Fibroblast of the aortic adventitia (primary cell): ENCODE results near the gene ADGRG3. TPM values are rescaled to one million over a fixed set of nuclear protein-coding genes. Genes with fewer than 3 reads are reported as not detected.
"Not testable (repeated sequence)": the region's sequence is repeated elsewhere in the genome, so short reads cannot be mapped to it uniquely, and the experiment has no call there.

Source experiments
- DNase-seq: peaks from one replicate; pipeline ENCODE4 v3.0.0-alpha.2; 2010; ENCODE audit warnings: low read depth
- H3K4me3 ChIP-seq: 2 replicates; pipeline ENCODE4 v1.5.1; 2011; ENCODE audit warnings: low read depth, mild to moderate bottlenecking, control low read depth, low read length, moderate library complexity
- total RNA-seq: library from RNA; depleted of rRNA; stranded (reverse); fragments of >200 nt; gene quantifications from 2 replicates; pipeline ENCODE4 v1.2.3, GENCODE V29; 2012; ENCODE audit warnings: low replicate concordance
- TF ChIP-seq, protein P1 (sequence below): IDR thresholded peaks from 2 replicates; pipeline ENCODE4 v1.5.1; 2011; ENCODE audit warnings: mild to moderate bottlenecking, low read length, control low read depth, inconsistent platforms; ENCODE audit not compliant: insufficient read depth

The ADGRG3 gene
- total RNA-seq, 1 donor = not detected

DNA sequence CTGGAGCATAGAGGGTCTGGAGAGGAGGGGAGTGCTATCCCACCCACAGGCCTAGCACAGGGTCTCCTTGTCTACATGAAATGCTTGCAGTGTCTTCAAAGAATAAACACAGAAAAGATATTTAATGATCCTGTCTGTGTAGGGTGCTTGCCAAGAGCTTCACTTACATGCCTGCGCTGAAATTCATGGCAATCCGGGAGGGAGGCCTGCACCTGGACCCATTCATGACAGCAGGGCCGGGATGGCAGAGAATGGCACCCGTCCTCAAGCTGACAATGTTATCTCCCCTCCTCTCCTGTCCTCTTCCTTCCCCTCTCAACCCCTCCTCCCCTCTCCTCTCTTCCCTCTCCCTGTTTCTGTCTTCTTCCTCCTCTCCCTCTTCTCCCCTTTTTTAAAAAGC is 2.1 kb downstream of the ADGRG3 start:
- TF ChIP-seq, protein P1, sequence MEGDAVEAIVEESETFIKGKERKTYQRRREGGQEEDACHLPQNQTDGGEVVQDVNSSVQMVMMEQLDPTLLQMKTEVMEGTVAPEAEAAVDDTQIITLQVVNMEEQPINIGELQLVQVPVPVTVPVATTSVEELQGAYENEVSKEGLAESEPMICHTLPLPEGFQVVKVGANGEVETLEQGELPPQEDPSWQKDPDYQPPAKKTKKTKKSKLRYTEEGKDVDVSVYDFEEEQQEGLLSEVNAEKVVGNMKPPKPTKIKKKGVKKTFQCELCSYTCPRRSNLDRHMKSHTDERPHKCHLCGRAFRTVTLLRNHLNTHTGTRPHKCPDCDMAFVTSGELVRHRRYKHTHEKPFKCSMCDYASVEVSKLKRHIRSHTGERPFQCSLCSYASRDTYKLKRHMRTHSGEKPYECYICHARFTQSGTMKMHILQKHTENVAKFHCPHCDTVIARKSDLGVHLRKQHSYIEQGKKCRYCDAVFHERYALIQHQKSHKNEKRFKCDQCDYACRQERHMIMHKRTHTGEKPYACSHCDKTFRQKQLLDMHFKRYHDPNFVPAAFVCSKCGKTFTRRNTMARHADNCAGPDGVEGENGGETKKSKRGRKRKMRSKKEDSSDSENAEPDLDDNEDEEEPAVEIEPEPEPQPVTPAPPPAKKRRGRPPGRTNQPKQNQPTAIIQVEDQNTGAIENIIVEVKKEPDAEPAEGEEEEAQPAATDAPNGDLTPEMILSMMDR = no peak
- DNase-seq = no peak
- H3K4me3 ChIP-seq = no peak overlapping the region

DNA sequence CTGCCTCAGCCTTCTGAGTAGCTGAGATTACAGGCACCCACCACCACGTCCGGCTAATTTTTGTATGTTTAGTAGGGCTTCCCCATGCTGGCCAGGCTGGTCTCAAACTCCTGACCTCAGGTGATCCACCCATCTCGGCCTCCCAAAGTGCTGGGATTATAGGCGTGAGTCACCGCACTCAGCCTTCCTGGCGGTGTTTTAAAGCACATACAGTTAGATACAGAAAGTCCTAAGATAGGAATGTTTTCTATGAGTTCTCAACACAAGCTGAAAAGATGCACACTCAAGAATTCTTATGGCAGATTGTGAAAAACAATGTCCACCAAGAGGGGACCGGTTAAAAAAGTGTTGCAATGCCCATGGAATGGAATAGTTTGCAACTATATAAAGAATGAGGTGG is 3.3 kb downstream of the ADGRG3 start:
- H3K4me3 ChIP-seq, DNase-seq: not testable (repeated sequence)

GRCh38 chr16:57672416-57672815 is 4.3 kb downstream of the ADGRG3 start:
- TF ChIP-seq, protein P1 = no peak
- DNase-seq = no peak
- H3K4me3 ChIP-seq = no peak overlapping the region

- TF ChIP-seq, protein P1 = no peak
- DNase-seq = no peak
- H3K4me3 ChIP-seq = no peak overlapping the region
Measured at GRCh38 chr16:57672824-57673223, 4.7 kb downstream of the ADGRG3 start.

DNA sequence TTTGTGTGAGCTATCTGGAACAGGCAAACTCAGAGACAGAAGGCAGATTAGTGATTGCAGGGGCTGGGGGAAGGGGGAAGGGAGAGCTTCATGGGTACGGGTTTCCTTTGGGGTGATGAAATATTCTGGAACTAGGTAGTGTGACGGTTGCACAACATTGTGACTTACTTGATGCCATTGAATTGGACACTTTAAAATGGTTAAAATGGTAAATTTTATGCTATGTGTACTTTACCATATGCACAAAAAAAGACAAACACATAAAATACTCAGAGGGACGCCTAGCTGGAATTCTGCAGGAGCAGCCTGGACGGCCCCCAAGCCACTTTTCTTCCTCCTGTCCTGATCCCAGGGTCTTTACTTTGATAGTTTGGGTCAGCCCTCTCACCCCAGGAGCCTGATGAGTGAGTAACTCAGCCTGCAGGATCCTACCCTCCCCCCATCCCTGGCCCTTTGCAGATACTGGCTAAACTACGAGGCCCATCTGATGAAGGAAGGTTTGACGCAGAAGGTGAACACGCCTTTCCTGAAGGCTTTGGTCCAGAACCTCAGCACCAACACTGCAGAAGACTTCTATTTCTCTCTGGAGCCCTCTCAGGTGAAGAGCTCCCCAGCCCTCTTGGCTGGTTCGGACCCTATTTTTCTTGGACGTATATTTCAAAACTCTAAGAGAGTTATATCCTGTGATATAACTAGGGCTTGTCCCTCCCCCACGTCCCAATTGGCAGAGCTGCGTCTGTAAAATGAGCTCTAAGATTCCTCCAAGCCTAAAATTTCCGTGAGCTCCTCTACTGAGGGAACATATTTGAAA is 7.8 kb downstream of the ADGRG3 start:
- TF ChIP-seq, protein P1 = no peak

DNA sequence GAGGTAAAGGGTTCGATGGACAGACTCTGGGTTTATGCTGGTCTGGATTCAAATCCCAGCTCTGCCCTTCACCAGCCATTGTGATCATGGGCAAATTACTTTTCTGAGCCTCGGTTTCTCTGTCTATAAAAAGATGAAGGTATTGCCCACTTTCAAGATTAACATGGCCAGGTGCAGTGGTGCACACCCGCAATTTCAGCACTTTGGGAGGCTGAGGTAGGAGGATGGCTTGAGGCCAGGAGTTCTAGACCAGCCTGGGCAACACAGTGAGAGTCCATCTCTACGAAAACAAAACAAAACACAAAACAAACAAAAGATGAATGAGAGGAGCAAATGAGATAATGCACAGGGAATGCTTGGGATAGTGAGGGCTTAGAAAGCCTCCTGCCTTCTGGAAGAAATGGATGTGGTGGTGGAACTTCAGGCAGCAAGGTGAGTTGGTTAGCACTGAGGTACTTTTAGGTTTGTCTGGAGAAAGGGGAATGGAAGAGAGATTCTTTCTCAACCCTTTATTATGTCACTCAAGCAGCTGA is 8.5 kb downstream of the ADGRG3 start:
- TF ChIP-seq, protein P1 = no peak
- no peak for DNase-seq
- H3K4me3 ChIP-seq = no peak overlapping the region

More for the DNA sequence above, 7.8 kb downstream of the ADGRG3 start:
- no peak overlapping the region for H3K4me3 ChIP-seq
- peak; percentile 24 for DNase-seq

- DNase-seq = no peak
- H3K4me3 ChIP-seq = no peak overlapping the region
- TF ChIP-seq, protein P1 = no peak
Measured at GRCh38 chr16:57677622-57678369, 9.7 kb downstream of the ADGRG3 start.
